GM19467 (cell line): ENCODE data around the gene PDE4B.

ENCODE experiments used
- ATAC-seq: cut with Tn5 transposase; IDR thresholded peaks from one replicate; pipeline ENCODE4 v1.9.1; 2021; ENCODE audit warnings: mild to moderate bottlenecking, moderate library complexity; ENCODE audit not compliant: unreplicated experiment

Gene PDE4B

DNA sequence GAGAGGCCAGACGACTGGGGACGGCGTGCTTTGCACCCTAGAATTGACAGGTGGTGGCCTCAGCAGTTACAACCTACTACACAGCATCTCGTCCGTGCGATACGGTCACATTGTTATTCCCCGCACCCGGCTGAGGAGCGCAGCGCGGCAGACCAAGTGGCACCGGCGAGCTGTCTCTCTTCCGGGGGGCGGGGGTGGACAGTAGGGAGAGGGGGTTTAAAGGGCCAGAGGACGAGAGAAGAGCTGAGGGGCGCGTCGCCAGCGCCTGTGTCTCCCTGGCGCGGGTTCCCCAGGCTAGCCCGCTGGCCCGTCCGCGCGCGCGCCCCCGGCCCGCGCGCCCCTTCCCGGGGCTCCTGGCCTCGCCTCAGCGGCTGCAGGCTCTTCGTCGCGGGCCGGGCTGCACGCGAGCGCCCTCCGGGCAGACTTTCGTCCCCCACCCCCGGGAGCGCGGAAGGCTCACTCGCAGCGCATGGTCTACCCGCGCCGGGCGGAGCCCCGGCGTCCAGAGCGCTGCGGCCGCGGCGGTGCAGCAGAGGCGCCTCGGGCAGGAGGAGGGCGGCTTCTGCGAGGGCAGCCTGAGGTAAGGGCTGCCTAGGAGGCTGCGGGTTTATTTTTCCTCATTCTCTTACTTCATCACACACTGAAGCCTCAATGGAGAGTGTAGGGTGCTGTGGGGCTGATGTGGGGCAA lies at the start of gene PDE4B:
Gene PDE4B, plus strand, starts transcription at position 227 of the 690 bp plus-strand sequence.
- no peak for ATAC-seq

DNA sequence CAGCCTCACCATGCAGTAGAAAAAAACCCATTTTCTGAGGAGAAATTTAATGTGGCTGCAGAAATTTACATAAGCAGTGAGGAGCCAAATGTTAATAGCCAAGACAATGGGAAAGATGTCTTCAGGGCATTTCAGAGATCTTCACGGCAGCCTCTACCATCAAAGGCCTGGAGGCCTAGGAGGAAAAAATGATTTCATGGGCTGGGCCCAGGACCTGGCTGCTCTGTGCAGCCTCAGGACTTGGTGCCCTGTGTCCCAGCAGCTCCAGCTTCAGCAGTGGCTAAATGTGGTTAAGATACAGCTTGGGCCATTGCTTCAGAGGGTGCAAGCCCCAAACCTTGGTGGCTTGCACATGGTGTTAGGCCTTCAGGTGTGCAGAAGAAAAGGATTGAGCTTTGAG lies 48.0 kb upstream of the PDE4B start:
- ATAC-seq: no peak

DNA sequence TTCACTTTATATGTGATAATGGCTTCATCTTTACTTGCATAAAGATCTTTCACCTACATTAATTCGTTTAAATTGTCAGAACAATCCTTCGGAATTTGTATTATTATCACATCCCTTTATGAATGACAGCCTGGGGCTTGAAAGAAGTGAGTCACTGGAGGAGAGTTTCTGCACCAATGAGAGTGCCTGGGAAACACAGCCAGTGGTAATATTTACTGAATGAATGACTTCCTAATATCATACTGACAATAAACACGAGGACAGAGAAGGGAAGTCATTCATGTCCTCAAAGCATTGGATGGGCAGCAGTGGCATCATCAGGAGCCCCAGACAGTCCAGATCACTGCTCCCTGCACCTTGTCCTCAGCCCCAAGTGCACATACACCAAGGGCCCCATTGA lies 40.7 kb upstream of the PDE4B start:
- ATAC-seq: no peak

DNA sequence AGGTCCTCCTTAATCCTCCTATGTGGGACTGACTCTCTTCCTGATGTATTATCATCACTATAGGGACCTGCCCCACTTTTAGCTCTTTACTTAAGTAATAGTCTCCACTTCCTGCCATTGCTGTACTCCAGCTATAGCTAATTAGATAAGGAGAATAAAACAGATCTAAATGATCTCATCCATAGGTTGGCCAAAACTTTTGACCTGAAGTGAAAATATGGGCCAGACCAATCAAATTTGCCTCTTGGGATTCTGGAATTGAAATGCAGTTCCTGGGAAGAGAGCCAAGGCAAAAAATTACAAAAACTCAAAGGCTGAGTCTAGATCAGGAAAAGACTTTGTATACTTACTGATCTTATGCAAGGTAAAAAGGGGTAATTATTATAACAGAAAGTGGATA lies 36.1 kb upstream of the PDE4B start:
- no peak for ATAC-seq

DNA sequence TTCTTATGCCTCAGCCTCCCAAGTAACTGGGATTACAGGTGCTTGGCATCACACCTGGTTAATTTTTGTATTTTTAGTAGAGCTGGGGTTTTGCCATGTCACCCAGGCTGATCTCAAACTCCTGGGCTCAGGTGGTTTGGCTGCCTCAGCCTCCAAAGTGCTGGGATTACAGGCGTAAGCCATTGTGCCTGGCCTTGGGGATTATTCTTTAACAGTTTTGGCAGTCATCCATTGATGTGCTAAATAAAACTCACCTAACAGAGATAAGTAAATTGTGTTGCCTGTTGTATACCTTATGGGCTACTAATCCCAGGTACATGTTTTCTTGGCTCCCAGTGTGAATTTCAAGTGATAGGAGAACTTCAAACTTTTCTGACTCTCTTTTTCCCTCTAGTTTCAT lies 35.2 kb upstream of the PDE4B start:
- no peak for ATAC-seq

DNA sequence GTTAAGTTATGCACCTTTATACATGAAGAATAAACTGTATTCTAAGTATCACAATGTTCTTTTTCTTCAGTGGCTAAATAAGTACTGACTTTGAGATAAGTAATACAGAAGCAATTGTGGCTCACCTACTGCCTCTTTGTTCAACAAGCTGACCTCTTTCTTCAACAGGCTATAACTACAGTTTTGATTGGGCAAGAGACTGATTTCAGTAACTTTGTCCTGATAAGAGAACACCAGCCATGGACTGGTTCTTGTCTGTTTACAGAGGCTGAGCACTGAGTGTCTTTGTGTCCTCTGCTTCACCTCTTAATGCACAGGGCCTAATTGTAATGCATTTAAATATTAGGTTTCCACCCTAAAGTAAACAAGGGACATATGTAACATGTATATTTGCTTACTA lies 34.6 kb upstream of the PDE4B start:
- no peak for ATAC-seq

DNA sequence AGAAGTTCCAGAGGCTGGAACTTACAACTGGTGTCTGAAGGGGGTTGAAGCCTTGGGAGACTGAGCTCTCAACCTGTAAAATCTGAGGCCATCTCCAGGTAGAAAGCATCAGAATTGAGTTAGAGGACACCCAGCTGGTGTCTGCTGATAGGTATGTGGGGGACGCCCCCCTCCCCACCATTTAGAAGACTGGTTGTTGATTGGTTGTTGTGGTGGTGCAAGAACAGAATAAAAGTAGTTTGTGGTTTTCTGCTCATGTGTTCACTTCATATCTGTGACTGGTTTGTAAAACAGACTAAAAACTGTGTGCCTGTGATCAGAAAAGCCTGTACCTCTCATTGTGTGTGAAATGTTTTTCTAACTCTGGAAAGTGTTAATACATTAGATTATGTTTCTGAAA lies 33.2 kb upstream of the PDE4B start:
- no peak for ATAC-seq

DNA sequence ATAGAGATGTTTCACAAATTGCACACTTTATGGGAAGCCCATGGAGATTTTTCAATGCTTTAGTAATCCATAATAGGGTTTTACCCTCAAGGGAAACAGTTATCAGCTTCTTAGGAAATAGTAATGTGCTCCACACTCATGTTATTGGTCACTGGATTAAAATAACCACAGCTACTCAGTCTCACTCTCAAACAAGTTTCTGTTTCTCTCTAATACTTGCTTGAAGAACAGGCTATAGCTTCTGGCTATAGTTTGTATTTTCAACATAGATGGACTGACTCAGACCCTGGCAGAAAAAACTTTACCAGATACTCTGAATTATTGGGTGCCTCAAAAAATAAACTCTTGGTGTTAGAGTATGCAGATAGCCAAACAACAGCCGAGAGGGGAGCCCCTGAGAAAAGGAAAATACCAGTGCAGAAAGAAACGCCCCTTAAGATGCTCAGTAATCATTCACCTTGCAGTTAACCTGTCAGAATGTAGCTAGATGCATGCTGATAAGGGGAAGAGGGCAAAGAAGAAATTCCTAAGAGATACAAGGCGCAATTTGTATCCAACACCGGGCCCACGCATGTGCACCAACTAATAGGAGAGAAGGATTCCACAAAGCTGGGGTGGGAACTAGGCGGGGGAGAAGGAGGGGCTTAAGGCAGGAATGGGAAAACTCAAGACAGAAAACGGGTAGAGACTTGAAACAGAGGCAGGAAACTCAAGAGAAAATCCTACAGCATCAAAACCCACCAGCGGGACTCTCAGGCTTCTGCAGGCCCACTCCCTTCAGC lies 30.4 kb upstream of the PDE4B start:
- ATAC-seq: no peak

DNA sequence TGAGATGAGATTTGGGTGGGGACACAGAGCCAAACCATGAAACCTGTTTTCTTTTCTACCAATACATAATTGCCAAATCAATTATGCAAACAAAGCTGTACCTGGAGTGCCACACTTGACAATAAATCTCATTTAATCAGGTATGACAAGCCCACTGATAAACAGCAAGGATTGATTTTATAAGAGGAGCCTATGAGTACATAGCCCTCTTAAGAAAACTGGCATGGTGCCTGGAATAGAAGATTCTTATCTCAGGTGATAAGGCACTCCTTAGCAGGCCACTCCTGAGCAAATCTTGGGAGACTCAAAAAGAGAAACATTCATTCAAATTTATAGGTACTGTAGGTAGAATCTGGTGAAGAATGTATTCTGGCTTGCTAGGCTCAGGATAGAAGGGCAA lies 28.6 kb upstream of the PDE4B start:
- ATAC-seq: no peak

DNA sequence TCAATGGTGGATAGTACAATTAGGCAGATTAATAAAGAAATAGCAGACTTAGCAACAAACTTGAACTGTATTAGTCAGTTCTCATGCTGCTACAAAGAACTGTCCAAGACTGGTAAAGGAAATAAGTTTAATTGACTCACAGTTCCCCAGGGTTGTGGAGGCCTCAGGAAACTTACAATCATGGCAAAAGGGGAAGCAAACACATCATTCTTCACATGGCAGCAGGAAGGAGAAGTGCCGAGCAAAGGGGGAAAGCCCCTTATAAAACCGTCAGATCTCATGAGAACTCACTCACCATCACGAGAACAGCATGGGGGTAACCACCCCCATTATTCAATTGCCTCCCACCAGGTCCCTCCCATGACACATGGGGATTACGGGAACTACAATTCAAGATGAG lies 27.1 kb upstream of the PDE4B start:
- ATAC-seq: no peak

DNA sequence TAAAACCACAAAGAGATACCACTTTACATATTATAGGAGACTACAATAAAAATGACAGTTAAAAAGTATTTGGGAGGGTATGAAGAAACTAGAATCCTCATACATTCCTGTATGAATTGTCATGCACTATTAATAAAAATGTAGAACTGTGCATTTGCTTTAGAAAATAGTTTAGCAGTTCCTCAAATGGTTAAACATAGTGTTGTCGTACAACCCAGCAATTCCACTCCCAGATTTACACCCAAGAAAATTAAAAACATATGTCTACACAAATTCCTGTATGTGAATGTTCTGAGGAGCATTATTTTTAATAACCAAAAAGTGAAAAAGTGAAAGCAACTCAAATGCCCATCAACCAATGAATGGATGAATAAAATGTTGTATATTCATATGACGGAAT lies 23.1 kb upstream of the PDE4B start:
- ATAC-seq: no peak

DNA sequence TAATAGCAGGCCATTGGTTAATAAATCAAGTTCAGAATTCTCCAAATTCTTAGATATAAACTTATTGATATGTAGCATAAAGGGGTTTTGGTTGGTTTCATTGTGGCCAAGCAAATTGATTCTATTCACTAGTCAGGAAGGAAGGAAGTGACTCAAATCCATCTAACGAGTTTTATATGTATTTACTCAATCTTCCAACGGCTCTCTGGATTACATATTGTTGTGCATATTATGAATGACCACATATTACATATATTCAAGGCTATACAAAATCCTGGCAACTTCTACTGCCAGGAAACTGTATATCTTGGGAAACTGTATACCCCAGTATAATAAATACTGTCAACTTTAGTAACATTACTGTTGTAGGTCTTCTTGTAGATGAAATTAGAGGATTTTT lies 20.1 kb upstream of the PDE4B start:
- no peak for ATAC-seq

DNA sequence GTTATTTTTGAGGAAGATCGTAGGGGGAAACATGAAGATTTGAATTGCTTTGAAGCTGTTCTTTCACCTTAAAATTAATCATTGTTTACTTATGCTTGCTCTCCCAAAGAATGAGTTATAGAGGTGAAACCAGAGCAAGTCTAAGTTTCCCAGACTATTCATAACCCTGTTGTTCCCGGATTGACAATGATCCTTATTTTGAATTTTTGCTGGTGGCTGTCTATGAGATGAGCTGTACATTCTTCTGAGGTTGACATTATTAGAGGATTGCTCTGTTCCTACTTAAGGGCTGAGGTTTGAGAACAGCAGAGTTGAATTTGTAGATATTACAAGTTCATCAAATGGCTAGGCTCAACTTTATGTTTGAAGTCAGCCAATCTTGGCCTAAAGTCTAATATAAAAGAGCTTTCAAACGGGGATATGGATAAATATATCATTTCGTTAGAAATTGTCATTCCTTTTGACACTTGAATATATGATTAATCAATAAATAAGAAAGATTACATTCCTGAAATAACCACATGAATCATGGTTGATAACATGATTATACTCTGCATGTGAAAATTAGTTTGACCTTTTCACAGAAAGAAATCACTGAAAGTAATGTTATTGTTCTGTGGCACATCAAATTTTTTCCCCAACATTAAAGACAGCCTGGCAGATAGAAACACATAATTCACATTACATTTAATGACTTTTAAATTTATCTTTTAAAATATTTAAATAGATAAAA lies 19.1 kb upstream of the PDE4B start:
- no peak for ATAC-seq

DNA sequence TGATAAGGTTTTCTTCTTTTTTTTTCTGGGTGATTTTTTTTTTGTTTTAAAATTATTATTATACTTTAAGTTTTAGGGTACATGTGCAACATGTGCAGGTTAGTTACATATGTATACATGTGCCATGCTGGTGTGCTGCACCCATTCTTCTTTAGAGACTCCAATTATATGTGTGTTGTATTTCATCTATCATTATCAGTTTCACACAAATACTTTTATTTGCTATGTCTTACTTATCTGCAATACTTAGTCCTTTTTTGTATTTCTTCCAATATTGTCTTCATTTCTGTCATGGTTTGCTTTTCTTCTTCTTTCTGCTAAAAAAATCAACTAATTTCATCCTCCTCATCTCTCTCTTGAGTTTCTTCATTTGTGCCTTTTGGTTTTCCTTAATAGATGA lies 3.9 kb upstream of the PDE4B start:
- no peak for ATAC-seq

DNA sequence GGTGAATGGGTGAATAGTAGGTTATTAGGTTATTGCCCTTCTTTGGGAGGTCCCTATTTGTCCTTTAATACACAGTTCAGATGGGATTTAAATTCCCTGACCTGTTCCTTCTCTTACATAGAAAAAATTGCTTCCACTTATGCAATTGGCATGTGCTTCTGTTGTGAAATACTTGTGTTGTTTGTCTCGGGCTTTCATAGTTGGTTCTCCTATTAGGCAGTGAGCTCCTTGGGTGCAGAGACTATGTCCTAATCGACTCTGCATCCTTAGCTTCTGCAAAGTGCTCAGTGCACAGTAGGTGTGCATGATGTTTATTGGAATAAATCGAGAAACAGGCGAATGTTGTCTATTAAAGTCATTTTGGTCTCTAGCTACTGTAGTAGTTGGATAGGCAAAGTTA lies 1.3 kb upstream of the PDE4B start:
- no peak for ATAC-seq

DNA sequence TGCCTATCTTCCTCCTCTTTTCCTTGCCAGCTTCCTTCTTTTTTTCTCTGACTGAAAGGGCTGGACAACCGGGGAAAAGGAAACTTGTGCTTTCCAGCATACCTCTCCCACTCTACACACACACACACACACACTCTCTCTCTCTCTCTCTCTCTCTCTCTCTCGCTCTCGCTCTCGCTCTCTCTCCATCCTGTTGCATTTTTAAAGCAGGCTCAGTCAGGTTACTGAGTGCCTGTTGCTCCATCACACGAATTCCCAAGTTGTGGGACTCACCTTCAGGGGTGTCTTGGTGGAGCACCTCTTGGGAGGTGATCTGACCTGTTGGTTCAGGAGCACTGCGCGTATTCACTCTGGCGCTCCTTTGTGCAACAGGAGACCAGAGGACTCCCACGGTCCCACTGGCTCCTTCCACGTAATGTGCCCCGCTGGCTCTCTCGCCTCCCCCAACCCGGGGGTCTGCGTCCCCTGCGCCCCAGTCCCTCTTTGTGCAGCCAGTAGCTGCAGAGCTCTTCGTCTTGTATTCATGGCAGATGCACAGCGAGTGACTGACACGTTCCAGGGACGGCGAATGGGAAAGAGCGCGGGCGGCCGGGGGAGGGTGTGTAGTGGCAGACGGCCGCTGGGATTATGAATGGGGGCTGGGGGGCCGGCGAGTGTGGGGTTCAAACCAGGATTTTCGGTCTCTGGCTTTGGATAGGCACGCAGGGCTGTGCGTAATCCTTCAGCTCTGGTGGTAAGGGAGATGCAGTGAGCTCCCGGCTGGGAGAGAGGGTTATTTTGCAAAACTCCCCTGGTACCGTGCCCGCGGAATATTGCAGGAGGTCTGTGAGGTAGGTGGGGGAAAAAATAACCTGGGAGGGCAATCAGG lies 660 bp upstream of the PDE4B start:
- no peak for ATAC-seq

DNA sequence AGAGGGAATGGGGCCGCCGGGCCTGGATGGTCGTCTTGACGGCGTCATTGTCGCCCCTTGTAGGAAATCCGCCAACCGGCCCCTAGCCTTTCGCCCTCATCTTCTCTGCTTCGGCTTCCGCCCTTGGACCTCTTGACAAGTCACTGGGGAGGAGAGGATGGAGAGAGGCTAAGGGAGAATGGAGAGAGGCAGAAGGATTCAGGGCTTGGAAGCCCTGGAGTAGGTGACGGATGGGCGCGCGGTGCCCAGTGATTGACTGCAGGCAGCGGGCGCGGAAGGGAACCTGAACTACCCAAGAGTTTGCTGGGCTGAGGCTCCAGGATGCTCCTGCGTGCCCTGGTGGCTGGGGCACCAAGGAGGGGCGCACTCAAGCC lies 651 bp downstream of the PDE4B start:
- no peak for ATAC-seq

DNA sequence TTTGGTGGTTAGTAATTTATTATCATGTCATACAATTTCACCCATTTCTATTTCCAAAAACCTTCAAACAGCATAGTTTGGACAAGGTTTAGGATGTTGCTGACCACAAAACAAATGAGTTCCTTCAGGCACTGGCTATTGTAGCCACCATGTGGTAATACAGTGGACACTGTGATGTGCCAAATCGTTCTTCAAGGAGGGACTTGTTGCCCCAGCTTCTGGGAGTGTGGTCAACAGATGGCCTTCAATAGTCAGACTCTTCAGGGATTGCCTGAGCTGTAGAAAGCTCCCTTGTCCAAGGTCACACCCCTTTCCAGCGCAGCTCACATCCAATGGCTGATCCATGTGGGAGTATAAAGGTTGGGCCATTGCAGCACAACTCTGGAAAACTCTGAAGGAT lies 2.6 kb downstream of the PDE4B start:
- no peak for ATAC-seq

DNA sequence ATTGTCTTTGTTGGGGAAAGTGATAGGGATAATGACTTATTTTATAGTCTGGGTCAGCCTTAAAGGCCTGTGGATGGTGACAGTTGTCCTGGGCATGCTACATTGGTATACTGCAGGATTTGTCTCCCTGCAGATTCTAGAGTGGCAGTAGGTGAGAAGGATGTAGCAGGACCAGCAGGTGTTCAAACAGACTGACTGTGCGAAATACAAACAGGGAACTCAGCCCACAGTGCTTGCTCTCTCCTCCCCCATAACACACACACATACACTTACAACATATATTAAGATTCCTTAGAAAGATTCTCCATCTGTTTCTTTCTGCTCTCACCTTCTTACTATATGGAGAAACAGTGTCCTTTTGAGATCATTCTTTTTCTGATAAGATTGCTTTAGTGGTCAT lies 6.9 kb downstream of the PDE4B start:
- ATAC-seq: no peak

DNA sequence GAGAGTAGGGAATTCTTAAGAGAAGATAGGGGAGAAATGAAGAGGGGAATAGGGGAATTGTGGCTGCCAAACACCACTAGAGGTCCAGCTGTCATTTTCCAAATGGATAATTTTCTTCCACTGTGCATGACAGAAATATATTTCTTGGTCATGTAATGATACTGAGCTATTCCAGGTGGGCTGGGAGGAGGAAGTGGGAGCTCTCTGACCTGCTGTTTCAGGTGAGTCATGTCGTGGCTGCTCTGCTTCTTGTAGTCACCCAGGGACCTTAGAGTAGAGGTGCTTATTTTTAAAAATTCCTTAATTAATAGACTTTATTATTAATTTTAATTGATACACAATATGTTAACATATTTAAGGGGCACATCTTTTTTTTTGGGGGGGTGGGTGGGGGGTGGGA lies 11.9 kb downstream of the PDE4B start:
- ATAC-seq: no peak

DNA sequence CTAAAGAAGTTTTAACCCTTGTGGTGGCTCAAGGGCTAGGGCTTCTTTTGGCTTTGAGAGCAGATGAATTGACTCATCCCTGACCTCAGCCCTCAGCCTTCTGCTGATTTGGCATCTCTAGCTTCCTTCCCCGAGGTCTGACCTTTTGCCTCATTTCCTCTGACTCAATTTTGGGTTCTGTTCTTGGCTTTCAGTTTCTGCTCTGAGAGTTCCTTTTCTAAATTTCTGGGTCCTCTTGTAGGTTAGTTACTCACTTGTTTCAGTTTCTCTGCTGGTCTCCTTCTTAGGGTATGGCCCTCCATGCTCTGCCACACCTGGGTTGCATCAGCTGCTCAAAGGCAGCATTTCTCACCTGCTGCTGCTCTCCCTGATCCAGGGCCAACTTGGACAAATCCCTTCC lies 19.4 kb downstream of the PDE4B start:
- peak; percentile 100 for ATAC-seq
